Measurements from ENCODE around the gene PIM2.
"Not testable (repeated sequence)": the region's sequence is repeated elsewhere in the genome, so short reads cannot be mapped to it uniquely, and the experiment has no call there.

PIM2 gene

GRCh38 chrX:48904180-48904579 is 14.6 kb downstream of the PIM2 start:
- no peak for DNase-seq

- no peak for DNase-seq
Measured at GRCh38 chrX:48903290-48903689, 15.5 kb downstream of the PIM2 start.

- DNase-seq = no peak
Measured at GRCh38 chrX:48902776-48903175, 16.0 kb downstream of the PIM2 start.

- no peak for DNase-seq
Measured at GRCh38 chrX:48902135-48902534, 16.7 kb downstream of the PIM2 start.

- DNase-seq = no peak
Measured at GRCh38 chrX:48901069-48901468, 17.8 kb downstream of the PIM2 start.

- no peak for DNase-seq
Measured at GRCh38 chrX:48899078-48899410, 19.8 kb downstream of the PIM2 start.

GRCh38 chrX:48897625-48898306 is 21.1 kb downstream of the PIM2 start, which contains the start of the genes PQBP1 and TIMM17B:
Gene PQBP1, plus strand, starts transcription at chrX:48897930. Its CDS starts 580 bp downstream, at chrX:48898510.
Gene TIMM17B, minus strand, starts transcription at chrX:48897768. Its CDS starts 19 bp downstream, at chrX:48897749.
- DNase-seq = peak; percentile 75

GRCh38 chrX:48897157-48897624 is 21.6 kb downstream of the PIM2 start:
- DNase-seq = peak; percentile 51

- peak; percentile 21 for DNase-seq
Measured at GRCh38 chrX:48896611-48897011, 22.2 kb downstream of the PIM2 start.

- DNase-seq = no peak
Measured at GRCh38 chrX:48894891-48895290, 23.9 kb downstream of the PIM2 start.

GRCh38 chrX:48893556-48894348 is 25.1 kb downstream of the PIM2 start:
- DNase-seq = no peak

- no peak for DNase-seq
Measured at GRCh38 chrX:48892896-48893295, 25.9 kb downstream of the PIM2 start.

GRCh38 chrX:48891402-48892288 is 27.2 kb downstream of the PIM2 start:
- DNase-seq = peak; percentile 56

GRCh38 chrX:48890934-48891401 is 27.9 kb downstream of the PIM2 start:
- no peak for DNase-seq

- DNase-seq = no peak
Measured at GRCh38 chrX:48890296-48890925, 28.4 kb downstream of the PIM2 start.

- not testable (repeated sequence) for DNase-seq
Measured at GRCh38 chrX:48886586-48886985, 32.2 kb downstream of the PIM2 start.

- DNase-seq = no peak
Measured at GRCh38 chrX:48883729-48884128, 35.1 kb downstream of the PIM2 start.

GRCh38 chrX:48876944-48877343 is 41.9 kb downstream of the PIM2 start:
- not testable (repeated sequence) for DNase-seq

- not testable (repeated sequence) for DNase-seq
Measured at GRCh38 chrX:48872017-48872416, 46.8 kb downstream of the PIM2 start.

GRCh38 chrX:48864210-48864609 is 54.6 kb downstream of the PIM2 start:
- no peak for DNase-seq

All from DMS79 treated with DMSO at 0.1 percent for 48 hours (cell line).